GM18508 (cell line): Measurements from ENCODE around the gene CACNA1B.

Source experiments
- ATAC-seq: cut with Tn5 transposase; IDR thresholded peaks from one replicate; pipeline ENCODE4 v1.9.1; 2021; ENCODE audit warnings: moderate number of reproducible peaks; ENCODE audit not compliant: insufficient read depth, unreplicated experiment

The CACNA1B gene

GRCh38 chr9:138047469-138048040 is 170.0 kb downstream of the CACNA1B start:
- ATAC-seq: no peak

- ATAC-seq: no peak
Measured at GRCh38 chr9:138048184-138048583, 170.6 kb downstream of the CACNA1B start.

- no peak for ATAC-seq
Measured at GRCh38 chr9:138049085-138049778, 171.7 kb downstream of the CACNA1B start.

- ATAC-seq: no peak
Measured at GRCh38 chr9:138049779-138050471, 172.3 kb downstream of the CACNA1B start.

GRCh38 chr9:138050472-138051330 is 173.1 kb downstream of the CACNA1B start:
- no peak for ATAC-seq

GRCh38 chr9:138051586-138052321 is 174.2 kb downstream of the CACNA1B start:
- ATAC-seq: no peak

GRCh38 chr9:138052322-138052615 is 174.7 kb downstream of the CACNA1B start:
- ATAC-seq: no peak

GRCh38 chr9:138052635-138053320 is 175.2 kb downstream of the CACNA1B start:
- no peak for ATAC-seq

- ATAC-seq: no peak
Measured at GRCh38 chr9:138053321-138053868, 175.8 kb downstream of the CACNA1B start.

- ATAC-seq: no peak
Measured at GRCh38 chr9:138053996-138054752, 176.6 kb downstream of the CACNA1B start.

- ATAC-seq: no peak
Measured at GRCh38 chr9:138057726-138058125, 180.1 kb downstream of the CACNA1B start.

- ATAC-seq: no peak
Measured at GRCh38 chr9:138058181-138058580, 180.6 kb downstream of the CACNA1B start.

GRCh38 chr9:138059196-138059595 is 181.6 kb downstream of the CACNA1B start:
- no peak for ATAC-seq

- no peak for ATAC-seq
Measured at GRCh38 chr9:138060365-138060764, 182.8 kb downstream of the CACNA1B start.

- no peak for ATAC-seq
Measured at GRCh38 chr9:138060881-138061280, 183.3 kb downstream of the CACNA1B start.

GRCh38 chr9:138061631-138062030 is 184.0 kb downstream of the CACNA1B start:
- ATAC-seq: no peak

- ATAC-seq: no peak
Measured at GRCh38 chr9:138062196-138062595, 184.6 kb downstream of the CACNA1B start.

- no peak for ATAC-seq
Measured at GRCh38 chr9:138063033-138063432, 185.5 kb downstream of the CACNA1B start.

- ATAC-seq: no peak
Measured at GRCh38 chr9:138063785-138064184, 186.2 kb downstream of the CACNA1B start.
